IPS DF 4.7 (cell line): ENCODE measurements around the gene FGGY.
"Not testable (repeated sequence)": the region's sequence is repeated elsewhere in the genome, so short reads cannot be mapped to it uniquely, and the experiment has no call there.

ENCODE experiments used
- DNase-seq: peaks from one replicate; pipeline ENCODE4 v3.0.0-alpha.2; 2013; ENCODE audit warnings: low spot score; ENCODE audit errors: extremely low read depth

The FGGY gene

GRCh38 chr1:59631561-59632255 lies 334.8 kb downstream of the FGGY start:
- DNase-seq: no peak

GRCh38 chr1:59635097-59635496 lies 338.2 kb downstream of the FGGY start:
- no peak for DNase-seq

GRCh38 chr1:59638231-59638711 lies 341.4 kb downstream of the FGGY start:
- no peak for DNase-seq

GRCh38 chr1:59639266-59639665 lies 342.4 kb downstream of the FGGY start:
- DNase-seq: no peak

GRCh38 chr1:59640851-59641250 lies 344.0 kb downstream of the FGGY start:
- no peak for DNase-seq

- DNase-seq: no peak
Measured at GRCh38 chr1:59641836-59642235, 344.9 kb downstream of the FGGY start.

- DNase-seq: no peak
Measured at GRCh38 chr1:59643526-59643925, 346.6 kb downstream of the FGGY start.

- no peak for DNase-seq
Measured at GRCh38 chr1:59645893-59646292, 349.0 kb downstream of the FGGY start.

- not testable (repeated sequence) for DNase-seq
Measured at GRCh38 chr1:59653142-59653958, 356.5 kb downstream of the FGGY start.

GRCh38 chr1:59653968-59654367 lies 357.1 kb downstream of the FGGY start:
- DNase-seq: no peak

- no peak for DNase-seq
Measured at GRCh38 chr1:59657873-59658465, 361.1 kb downstream of the FGGY start.

- no peak for DNase-seq
Measured at GRCh38 chr1:59664166-59664565, 367.3 kb downstream of the FGGY start.

- DNase-seq: no peak
Measured at GRCh38 chr1:59666106-59666505, 369.2 kb downstream of the FGGY start.

- DNase-seq: no peak
Measured at GRCh38 chr1:59667020-59667419, 370.1 kb downstream of the FGGY start.

- DNase-seq: no peak
Measured at GRCh38 chr1:59669752-59670312, 372.9 kb downstream of the FGGY start.

- DNase-seq: no peak
Measured at GRCh38 chr1:59670662-59671061, 373.8 kb downstream of the FGGY start.

GRCh38 chr1:59671066-59671952 lies 374.4 kb downstream of the FGGY start:
- DNase-seq: no peak

- no peak for DNase-seq
Measured at GRCh38 chr1:59671953-59672305, 375.0 kb downstream of the FGGY start.

- DNase-seq: no peak
Measured at GRCh38 chr1:59672851-59673572, 376.1 kb downstream of the FGGY start.
